Karpas-422 (cell line): ENCODE measurements around the gene KCNB1. TPM values are rescaled to one million over a fixed set of nuclear protein-coding genes. Genes with fewer than 3 reads are reported as not detected.

Experiments
- DNase-seq: peaks from one replicate; pipeline ENCODE4 v3.0.0-alpha.2; 2015
- H2AFZ ChIP-seq: fragments of 200-600 bp; sonication (generic); 2 replicates; pipeline ENCODE4 v1.6.1; 2014; ENCODE audit warnings: antibody characterized with exemption, low read length, mixed read lengths
- H3K27ac ChIP-seq: fragments of 200-600 bp; sonication (generic); 2 replicates; pipeline ENCODE4 v1.5.1; 2014; ENCODE audit warnings: mild to moderate bottlenecking, low read length, moderate library complexity
- H3K27me3 ChIP-seq: fragments of 200-600 bp; sonication (generic); 2 replicates; pipeline ENCODE4 v1.6.1; 2014; ENCODE audit warnings: low read length, mixed read lengths
- H3K36me3 ChIP-seq: fragments of 200-600 bp; sonication (generic); 2 replicates; pipeline ENCODE4 v1.6.1; 2014; ENCODE audit warnings: low read length, mixed read lengths; ENCODE audit not compliant: insufficient read depth
- H3K4me1 ChIP-seq: fragments of 200-600 bp; sonication (generic); 2 replicates; pipeline ENCODE4 v1.6.1; 2014; ENCODE audit warnings: mild to moderate bottlenecking, low read length, mixed read lengths
- H3K4me2 ChIP-seq: fragments of 200-600 bp; sonication (generic); 2 replicates; pipeline ENCODE4 v1.6.1; 2014; ENCODE audit warnings: low read length, low read depth, mild to moderate bottlenecking; ENCODE audit not compliant: poor library complexity, severe bottlenecking
- H3K4me3 ChIP-seq: fragments of 200-600 bp; sonication (generic); 2 replicates; pipeline ENCODE4 v1.5.1; 2014; ENCODE audit warnings: mild to moderate bottlenecking, antibody characterized with exemption, low read length, mixed read lengths
- H3K79me2 ChIP-seq: fragments of 200-600 bp; sonication (generic); 2 replicates; pipeline ENCODE4 v1.6.1; 2014; ENCODE audit warnings: mild to moderate bottlenecking, low read length, mixed read lengths
- H3K9ac ChIP-seq: fragments of 200-600 bp; sonication (generic); 2 replicates; pipeline ENCODE4 v1.6.0; 2014; ENCODE audit warnings: low read length
- H3K9me2 ChIP-seq: fragments of 200-600 bp; sonication (generic), shearing (Covaris generic); replicated peaks from 2 replicates; pipeline ENCODE4 v1.6.0; 2014; ENCODE audit warnings: mild to moderate bottlenecking, low read length, moderate library complexity; ENCODE audit not compliant: insufficient read depth
- H3K9me3 ChIP-seq: fragments of 300-700, 200-600 bp; sonication (generic); 2 replicates; pipeline ENCODE4 v1.6.1; 2014; ENCODE audit warnings: low read length, mixed read lengths
- H4K20me1 ChIP-seq: fragments of 200-600 bp; sonication (generic); 2 replicates; pipeline ENCODE4 v1.6.1; 2014; ENCODE audit warnings: mild to moderate bottlenecking, antibody characterized with exemption, low read length, low read depth; ENCODE audit not compliant: insufficient read depth
- total RNA-seq: library from RNA; depleted of rRNA; stranded (reverse); fragments of >200 nt; shearing (Covaris generic); gene quantifications from 2 replicates; pipeline ENCODE4 v1.2.3, GENCODE V29; 2014; ENCODE audit warnings: low replicate concordance

Gene KCNB1
- total RNA-seq, 1 experiment from 2014 or later: not detected

DNA sequence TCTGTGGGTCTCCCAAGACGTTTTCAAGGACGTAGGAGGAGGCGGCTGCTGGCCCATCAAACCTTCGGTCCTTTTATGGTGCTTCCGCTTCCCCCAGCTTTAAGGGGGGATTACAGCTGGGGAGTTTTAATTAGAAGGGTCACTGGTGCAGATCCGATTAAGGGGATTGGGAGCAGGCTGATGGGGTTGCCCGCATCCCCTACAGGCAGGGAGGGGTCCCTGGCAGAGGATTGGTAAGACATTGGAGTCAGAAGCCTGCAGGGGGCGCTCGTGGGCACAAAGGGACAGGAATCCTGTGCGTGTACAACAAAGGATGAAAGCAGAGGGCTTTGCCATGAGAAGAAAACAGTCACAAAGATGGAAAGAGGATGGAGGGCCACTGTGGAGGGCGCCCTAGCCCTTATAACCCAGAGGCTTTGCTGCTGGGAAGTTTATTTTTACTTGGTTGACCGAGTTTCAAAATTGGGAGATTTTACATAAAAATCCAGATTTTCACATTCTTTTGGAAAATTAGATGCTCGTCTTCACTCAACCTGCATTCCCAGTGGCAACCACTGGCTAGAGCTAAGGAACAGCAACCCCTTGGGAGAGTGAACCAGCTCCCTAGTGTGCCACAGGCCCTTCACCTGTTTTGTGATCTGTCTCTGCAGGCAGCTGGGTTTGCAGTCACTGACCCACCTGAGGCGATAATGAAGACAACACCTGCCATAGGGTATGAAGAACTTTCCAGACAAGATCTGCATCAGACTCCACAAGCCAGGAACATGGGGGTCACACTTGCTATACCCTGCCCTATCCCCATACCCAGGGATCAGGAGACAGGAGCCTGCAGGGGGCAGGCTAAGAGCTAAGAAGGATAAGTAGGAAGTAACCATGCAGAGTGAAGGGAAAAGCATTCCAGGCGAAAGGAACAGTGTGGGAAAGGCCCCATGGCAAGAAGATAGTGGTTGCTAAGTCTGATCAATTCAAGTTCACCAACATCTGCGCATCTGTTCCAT is 97.7 kb downstream of the KCNB1 start:
- Histone ChIP-seq H3K9me2 (no peaks in the 10 kb centered on the region), H3K4me1 (no peaks in the 10 kb centered on the region), H3K36me3 (no peaks in the 10 kb centered on the region), H3K27ac (no peak overlapping the region), H3K9ac (no peak overlapping the region), H3K79me2 (no peaks in the 10 kb centered on the region), H3K9me3 (no peaks in the 10 kb centered on the region), H4K20me1 (0 out of 2 replicates have a peak, but pooled peaks cover 3% of the 10 kb centered on the region), H2AFZ (no peak overlapping the region), H3K4me3 (no peak overlapping the region), H3K4me2 (no peak overlapping the region), H3K27me3 (no peaks in the 10 kb centered on the region)
- DNase-seq: peak; percentile 92

DNA sequence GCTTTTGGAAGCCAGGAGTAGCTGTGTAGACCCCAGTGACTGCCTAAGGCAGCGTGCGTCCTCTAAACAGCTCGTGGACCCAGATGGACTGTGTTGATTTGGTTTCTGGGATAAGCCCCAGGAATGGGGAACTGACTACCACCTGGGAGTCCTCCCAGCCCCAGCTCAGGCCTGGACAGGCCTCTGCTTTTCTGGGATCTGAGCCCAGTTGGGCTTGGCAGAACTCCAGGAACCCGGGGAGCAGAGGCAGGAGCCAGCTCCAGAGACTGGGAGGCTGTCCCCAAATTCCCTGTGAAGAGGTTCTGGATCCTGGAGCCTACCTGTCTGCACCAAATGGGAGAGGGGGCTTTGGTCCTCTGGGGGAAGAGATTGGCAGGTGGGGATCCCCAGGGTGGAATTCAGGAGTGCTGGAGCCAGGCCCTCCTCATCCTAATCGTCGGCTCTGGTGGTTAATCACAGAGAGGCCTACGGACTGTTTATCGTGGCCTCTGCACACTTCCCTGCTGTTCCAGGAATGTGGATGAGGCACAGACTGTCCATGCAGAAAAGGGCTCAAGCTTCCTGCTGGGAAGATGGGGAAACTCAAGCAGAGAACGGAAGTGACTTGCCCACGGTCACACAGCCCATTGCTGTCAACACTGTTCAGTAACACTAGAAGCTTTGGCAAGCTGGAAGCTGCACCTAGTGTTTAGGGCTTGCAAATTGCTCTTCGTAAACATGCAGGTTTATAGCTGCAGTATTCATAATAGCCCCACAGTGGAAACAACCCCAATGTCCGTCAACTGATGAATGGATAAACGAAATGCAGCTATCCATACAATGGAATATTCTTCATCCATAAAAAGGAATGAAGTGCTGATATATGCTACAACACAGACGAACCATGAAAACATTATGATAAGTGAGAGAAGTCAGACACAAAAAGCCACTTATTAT is 100.6 kb downstream of the KCNB1 start:
- no peak overlapping the region for H3K27ac ChIP-seq
- no peak overlapping the region for H3K4me3 ChIP-seq
- H3K4me1 ChIP-seq: no peaks in the 10 kb centered on the region
- no peak overlapping the region for H3K4me2 ChIP-seq
- H4K20me1 ChIP-seq: 0 out of 2 replicates have a peak, but pooled peaks cover 3% of the 10 kb centered on the region
- H2AFZ ChIP-seq: no peak overlapping the region
- no peaks in the 10 kb centered on the region for H3K79me2 ChIP-seq
- H3K27me3 ChIP-seq: no peaks in the 10 kb centered on the region
- H3K36me3 ChIP-seq: no peaks in the 10 kb centered on the region
- H3K9me3 ChIP-seq: no peaks in the 10 kb centered on the region
- H3K9ac ChIP-seq: no peak overlapping the region
- no peaks in the 10 kb centered on the region for H3K9me2 ChIP-seq
- DNase-seq: no peak

DNA sequence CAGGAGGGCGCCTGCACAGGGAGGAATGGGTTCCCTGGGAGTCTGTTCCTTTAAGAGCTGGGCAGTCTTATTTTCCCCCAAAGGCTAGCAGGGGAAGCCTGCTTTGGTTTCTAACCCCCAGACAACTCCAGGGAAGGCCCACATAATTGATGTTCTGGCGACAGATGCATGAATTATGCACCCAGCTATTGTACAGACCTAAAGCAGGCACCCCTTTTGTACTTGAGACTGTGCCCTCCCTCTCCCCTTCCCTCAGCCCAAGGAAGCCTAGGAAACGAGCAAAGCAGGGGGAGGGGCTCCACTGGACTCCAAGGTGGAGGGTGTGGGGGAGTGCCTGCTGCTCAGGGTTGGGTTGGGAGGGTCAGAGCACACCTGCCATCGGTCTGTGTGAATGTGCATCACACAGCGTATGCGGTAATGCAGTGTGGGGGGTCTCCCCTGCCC is 102.1 kb downstream of the KCNB1 start:
- no peak overlapping the region for H3K4me3 ChIP-seq
- no peak overlapping the region for H3K9ac ChIP-seq
- H3K9me3 ChIP-seq: no peaks in the 10 kb centered on the region
- DNase-seq: no peak
- H3K27me3 ChIP-seq: no peaks in the 10 kb centered on the region
- 0 out of 2 replicates have a peak, but pooled peaks cover 3% of the 10 kb centered on the region for H4K20me1 ChIP-seq
- no peak overlapping the region for H2AFZ ChIP-seq
- no peak overlapping the region for H3K4me2 ChIP-seq
- H3K4me1 ChIP-seq: no peaks in the 10 kb centered on the region
- H3K79me2 ChIP-seq: no peaks in the 10 kb centered on the region
- no peaks in the 10 kb centered on the region for H3K36me3 ChIP-seq
- no peaks in the 10 kb centered on the region for H3K9me2 ChIP-seq
- H3K27ac ChIP-seq: no peak overlapping the region

DNA sequence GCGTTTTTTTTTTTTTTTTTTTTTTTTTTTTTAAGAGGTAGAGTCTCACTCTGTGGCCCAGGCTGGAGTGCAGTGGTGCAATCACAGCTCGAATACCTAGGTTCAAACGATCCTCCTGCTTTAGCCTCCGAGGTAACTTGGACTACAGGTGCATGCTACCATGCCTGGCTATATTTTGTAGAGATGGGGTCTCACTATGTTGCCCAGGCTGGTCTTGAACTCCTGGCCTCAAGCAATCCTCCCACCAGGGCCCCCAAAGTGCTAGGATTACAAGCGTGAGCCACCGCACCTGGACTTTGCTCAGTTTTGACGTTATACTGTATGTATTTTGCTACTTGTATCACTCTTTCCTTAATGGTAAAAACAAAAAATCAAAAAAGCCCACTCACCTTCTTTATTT is 103.1 kb downstream of the KCNB1 start:
- no peaks in the 10 kb centered on the region for H3K9me2 ChIP-seq
- no peaks in the 10 kb centered on the region for H3K4me1 ChIP-seq
- H3K79me2 ChIP-seq: no peaks in the 10 kb centered on the region
- no peak for DNase-seq
- H2AFZ ChIP-seq: no peak overlapping the region
- H4K20me1 ChIP-seq: no peaks in the 10 kb centered on the region
- H3K4me3 ChIP-seq: no peak overlapping the region
- no peak overlapping the region for H3K27ac ChIP-seq
- no peak overlapping the region for H3K4me2 ChIP-seq
- no peaks in the 10 kb centered on the region for H3K27me3 ChIP-seq
- no peaks in the 10 kb centered on the region for H3K36me3 ChIP-seq
- H3K9me3 ChIP-seq: no peaks in the 10 kb centered on the region
- H3K9ac ChIP-seq: no peak overlapping the region

DNA sequence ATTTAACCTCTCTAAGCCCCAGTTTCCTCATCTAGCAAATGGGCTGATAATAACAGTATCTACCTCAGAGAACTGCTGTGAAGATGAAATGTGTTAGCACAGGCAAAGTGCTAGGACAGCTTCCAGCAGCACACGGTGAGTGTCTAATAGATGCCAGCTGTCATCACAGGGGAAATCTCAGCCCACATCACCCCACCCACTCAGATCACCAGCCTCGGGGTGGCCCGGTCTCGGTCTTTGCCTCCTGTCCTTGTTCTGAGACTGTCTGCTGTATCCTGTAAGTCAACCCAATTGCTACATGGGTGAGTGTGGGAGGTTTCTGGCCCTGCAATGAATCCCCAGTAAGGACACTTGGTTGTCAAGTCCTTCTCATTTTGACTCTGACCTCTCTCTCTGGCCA is 105.1 kb downstream of the KCNB1 start:
- no peak overlapping the region for H3K4me3 ChIP-seq
- H3K9ac ChIP-seq: no peak overlapping the region
- no peaks in the 10 kb centered on the region for H3K36me3 ChIP-seq
- no peak overlapping the region for H3K27ac ChIP-seq
- H3K9me2 ChIP-seq: no peaks in the 10 kb centered on the region
- no peak overlapping the region for H3K4me2 ChIP-seq
- H3K4me1 ChIP-seq: no peaks in the 10 kb centered on the region
- no peaks in the 10 kb centered on the region for H3K79me2 ChIP-seq
- H3K27me3 ChIP-seq: no peaks in the 10 kb centered on the region
- DNase-seq: no peak
- no peaks in the 10 kb centered on the region for H4K20me1 ChIP-seq
- no peak overlapping the region for H2AFZ ChIP-seq
- H3K9me3 ChIP-seq: no peaks in the 10 kb centered on the region

DNA sequence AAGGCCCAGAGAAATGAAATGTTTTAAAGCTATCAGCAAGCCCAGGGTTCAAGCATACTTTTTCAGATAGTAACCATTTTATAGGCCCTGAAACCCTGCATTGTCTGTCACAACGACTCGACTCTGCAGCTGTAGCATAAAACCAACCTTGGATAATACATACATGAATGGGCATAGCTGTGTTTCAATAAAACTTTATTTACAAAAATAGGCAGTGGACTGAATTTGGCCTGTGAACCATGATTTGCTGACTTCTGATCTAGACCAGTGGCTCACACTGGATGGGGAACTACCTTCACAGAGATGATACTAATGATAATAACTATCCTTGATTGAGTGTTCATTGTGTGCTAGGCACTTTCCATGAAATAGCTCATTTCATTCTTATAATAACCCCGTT is 107.3 kb downstream of the KCNB1 start:
- Histone ChIP-seq H3K79me2 (no peaks in the 10 kb centered on the region), H4K20me1 (no peaks in the 10 kb centered on the region), H3K27me3 (no peaks in the 10 kb centered on the region), H2AFZ (no peak overlapping the region), H3K9me3 (no peaks in the 10 kb centered on the region), H3K27ac (no peak overlapping the region), H3K4me1 (no peaks in the 10 kb centered on the region), H3K36me3 (no peaks in the 10 kb centered on the region), H3K4me3 (no peak overlapping the region), H3K9me2 (no peaks in the 10 kb centered on the region), H3K9ac (no peak overlapping the region), H3K4me2 (no peak overlapping the region)
- no peak for DNase-seq

DNA sequence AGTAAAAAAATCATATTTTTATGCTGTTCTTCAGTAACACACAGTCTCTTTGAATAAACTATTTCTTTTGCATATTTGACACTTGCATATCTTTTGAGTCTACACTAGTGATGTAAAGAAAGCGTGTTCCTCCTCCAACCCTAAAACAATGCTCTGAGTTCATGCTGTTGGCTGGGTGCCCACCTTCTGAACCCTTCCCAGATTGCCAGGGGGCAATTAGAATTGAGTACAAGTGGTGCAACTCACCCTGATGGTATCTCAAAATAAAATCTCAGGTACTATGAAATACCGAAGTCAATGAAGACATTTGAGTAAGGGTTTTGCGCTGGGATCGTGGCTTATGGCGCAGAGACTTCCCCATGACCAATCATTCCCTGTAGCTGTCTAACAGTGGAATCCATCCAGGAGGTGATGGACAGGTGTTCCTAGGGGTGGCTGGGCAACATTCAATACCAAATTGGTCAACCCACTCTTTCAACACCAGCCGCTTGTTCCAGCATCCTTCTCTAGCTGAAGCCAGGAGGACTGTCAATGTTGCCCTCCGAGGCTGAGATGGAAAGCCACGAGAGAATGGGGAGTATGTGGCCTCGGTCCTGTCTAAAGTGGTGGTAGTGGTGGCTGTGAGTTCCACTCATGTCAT is 110.3 kb downstream of the KCNB1 start:
- Histone ChIP-seq H3K27ac (no peak overlapping the region), H3K36me3 (no peaks in the 10 kb centered on the region), H3K79me2 (no peaks in the 10 kb centered on the region), H3K4me1 (no peaks in the 10 kb centered on the region), H3K4me2 (no peak overlapping the region), H3K9me3 (no peaks in the 10 kb centered on the region), H4K20me1 (no peaks in the 10 kb centered on the region), H3K9ac (no peak overlapping the region), H3K9me2 (no peaks in the 10 kb centered on the region), H2AFZ (no peak overlapping the region), H3K27me3 (no peaks in the 10 kb centered on the region), H3K4me3 (no peak overlapping the region)
- DNase-seq: no peak
